ENCODE results near the gene FLT3LG. TPM values are rescaled to one million over a fixed set of nuclear protein-coding genes. Genes with fewer than 3 reads are reported as not detected.
"Not testable (repeated sequence)": the region's sequence is repeated elsewhere in the genome, so short reads cannot be mapped to it uniquely, and the experiment has no call there.

The FLT3LG gene
- total and polyA plus RNA-seq, 2 donors = 3.4 to 18.8 TPM

GRCh38 chr19:49444100-49444700, 29.8 kb upstream of the FLT3LG start:
- DNase-seq (ENCODE audit: extremely low spot score); H3K27ac ChIP-seq (ENCODE audit: low read depth); H3K4me1 ChIP-seq (ENCODE audit: insufficient read depth); H3K4me3 ChIP-seq (ENCODE audit: low read depth, low read length); H3K36me3 ChIP-seq (ENCODE audit: insufficient read depth): not testable (repeated sequence)
- WGBS = 65% methylated on average over 5 of the region's 5 CpGs

DNA sequence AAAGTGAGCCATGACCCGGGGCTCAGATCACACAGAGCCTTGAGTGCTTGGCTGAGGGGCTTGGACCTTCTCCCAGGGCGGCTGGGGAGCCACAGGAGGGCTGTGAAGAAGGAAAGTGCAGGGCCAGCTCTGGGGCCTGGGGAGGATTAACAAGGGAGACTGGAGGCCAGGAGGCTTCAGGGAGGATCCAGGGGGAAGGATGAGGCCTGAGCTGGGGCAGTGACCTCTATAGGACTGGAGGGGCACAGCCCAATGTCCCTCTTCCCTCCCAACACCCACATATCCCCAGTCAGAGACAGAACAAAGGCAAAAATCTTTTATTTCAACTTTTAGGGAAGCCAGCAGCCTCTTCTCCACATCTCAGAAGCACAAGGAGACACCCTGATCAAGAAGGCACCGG, 28.0 kb upstream of the FLT3LG start:
- no peaks in the 10 kb centered on the region for H3K36me3 ChIP-seq (ENCODE audit: insufficient read depth)
- no peaks in the 10 kb centered on the region for H3K4me1 ChIP-seq (ENCODE audit: insufficient read depth)
- DNase-seq (ENCODE audit: extremely low spot score) = no peak
- H3K27ac ChIP-seq (ENCODE audit: low read depth) = no peak overlapping the region
- WGBS = 86% methylated on average over 3 of the region's 3 CpGs
- no peak overlapping the region for H3K4me3 ChIP-seq (ENCODE audit: low read depth, low read length)

DNA sequence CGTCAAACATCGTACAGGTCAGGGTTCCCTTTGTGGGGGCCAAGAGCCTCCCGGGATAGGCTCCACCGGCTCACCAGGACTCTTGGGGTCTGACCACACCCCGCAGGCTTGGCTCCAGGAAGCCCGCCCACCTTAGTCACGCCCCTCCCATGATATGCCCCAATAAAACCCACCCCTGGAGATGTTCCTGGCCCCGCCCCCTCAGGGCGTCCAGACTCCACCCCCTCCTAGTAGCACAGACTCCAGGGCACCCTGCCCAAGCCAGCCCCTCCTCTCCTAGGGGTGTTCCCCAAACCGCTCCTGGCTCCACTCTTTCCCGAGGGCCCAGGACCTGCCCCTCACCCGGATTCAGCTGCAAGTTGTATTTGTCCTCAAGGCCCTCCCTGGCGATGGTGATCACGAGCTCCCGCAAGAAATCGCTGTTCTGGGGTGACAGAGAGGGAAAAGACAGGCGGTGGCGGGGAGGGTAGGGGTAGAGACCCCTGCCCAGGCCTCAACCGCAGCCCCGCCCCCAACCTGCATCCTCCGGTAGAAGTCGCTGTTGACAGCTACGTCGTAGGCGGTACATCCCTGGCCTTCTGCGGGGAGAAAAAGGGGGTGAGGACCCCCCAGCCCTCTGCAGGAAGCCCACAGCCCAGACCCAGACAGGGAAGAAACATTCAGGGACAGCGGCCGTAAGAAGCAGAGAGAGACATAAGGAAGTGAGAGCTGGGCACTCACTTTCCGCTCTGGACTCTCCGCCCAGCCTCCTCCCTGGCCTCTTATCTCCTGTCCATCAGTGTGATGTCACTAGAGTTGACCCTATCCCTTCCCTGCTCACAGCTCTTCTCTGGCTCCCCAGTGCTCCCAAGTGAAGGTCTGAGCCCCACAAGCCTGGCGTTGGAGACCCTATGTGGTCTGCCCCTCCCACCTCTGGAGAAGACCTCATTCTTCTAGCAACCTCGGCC, 26.3 kb upstream of the FLT3LG start:
- Histone ChIP-seq H3K27ac (ENCODE audit: low read depth) (no peak overlapping the region), H3K36me3 (ENCODE audit: insufficient read depth) (no peaks in the 10 kb centered on the region), H3K4me3 (ENCODE audit: low read depth, low read length) (no peak overlapping the region), H3K4me1 (ENCODE audit: insufficient read depth) (no peaks in the 10 kb centered on the region)
- WGBS = 60% methylated on average over 32 of the region's 32 CpGs
- no peak for DNase-seq (ENCODE audit: extremely low spot score)

- DNase-seq (ENCODE audit: extremely low spot score) = no peak
- Histone ChIP-seq H3K4me1 (ENCODE audit: insufficient read depth) (no peaks in the 10 kb centered on the region), H3K27ac (ENCODE audit: low read depth) (no peak overlapping the region), H3K4me3 (ENCODE audit: low read depth, low read length) (no peak overlapping the region), H3K36me3 (ENCODE audit: insufficient read depth) (no peaks in the 10 kb centered on the region)
- 92% methylated on average over 6 of the region's 6 CpGs for WGBS
These were observed 25.6 kb upstream of the FLT3LG start for GRCh38 chr19:49448432-49448786.

DNA sequence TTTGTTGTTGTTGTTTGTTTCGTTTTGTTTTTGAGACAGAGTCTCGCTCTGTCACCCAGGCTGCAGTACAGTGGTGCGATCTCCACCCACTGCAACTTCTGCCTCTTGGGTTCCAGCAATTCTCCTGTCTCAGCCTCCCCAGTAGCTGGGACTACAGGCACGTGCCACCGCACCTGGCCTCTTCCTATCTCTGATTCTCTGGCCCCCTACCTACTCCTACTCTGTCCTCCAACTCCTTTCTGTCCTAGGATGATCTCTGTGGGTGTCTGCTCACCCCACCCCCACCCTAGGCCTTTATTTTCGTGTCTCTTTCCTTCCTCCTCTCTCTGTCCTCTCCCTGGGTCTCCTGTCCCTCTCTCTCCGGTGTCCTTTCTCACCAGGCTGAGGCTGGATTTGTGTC, 23.6 kb upstream of the FLT3LG start:
- no peak overlapping the region for H3K27ac ChIP-seq (ENCODE audit: low read depth)
- WGBS = 89% methylated on average over 7 of the region's 7 CpGs
- H3K36me3 ChIP-seq (ENCODE audit: insufficient read depth) = no peaks in the 10 kb centered on the region
- no peak for DNase-seq (ENCODE audit: extremely low spot score)
- no peak overlapping the region for H3K4me3 ChIP-seq (ENCODE audit: low read depth, low read length)
- no peaks in the 10 kb centered on the region for H3K4me1 ChIP-seq (ENCODE audit: insufficient read depth)

DNA sequence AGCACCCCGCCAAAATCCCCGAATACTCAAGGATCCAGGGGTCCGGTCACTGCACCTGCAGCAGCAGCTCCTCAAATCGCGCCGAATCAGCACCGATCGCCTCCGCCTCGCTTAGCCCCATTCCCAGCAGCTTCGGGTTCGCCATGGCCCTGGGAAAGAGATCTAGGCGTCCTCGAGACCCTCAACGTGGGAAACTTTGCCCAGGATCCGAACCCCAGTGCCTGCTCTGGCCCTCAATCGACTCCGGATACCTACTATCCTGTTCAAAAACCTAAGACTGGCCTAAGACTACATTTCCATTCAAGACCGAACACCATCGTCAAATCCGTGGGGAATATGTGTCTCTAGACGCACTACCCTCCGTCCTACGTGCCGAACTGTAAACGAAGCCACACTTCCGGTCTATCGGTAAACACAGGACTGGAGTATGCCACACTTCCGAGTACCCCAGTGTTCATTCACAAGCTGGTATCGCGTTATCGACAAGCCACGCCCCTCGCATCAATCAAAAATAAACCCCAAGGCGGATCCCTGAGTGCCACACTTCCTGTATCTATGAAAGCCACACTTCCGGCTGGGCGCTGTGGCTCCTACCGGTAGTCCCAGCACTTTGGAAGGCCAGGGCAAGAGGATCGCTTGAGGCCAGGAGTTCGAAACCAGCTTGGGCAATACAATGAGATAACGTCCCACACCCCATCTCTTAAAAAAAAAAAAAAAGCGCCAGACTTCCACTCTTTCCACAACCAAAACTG, 22.4 kb upstream of the FLT3LG start, which contains the start of gene PIH1D1:
Gene PIH1D1 (minus strand): TSS at position 385 of the 752 bp plus-strand sequence. CDS start 240 bp downstream, at position 145.
- peak within 1 kb of the TSS; percentile 75 for H3K4me3 ChIP-seq (ENCODE audit: low read depth, low read length)
- H3K36me3 ChIP-seq (ENCODE audit: insufficient read depth) = no peaks in the 10 kb centered on the region
- H3K4me1 ChIP-seq (ENCODE audit: insufficient read depth) = no peaks in the 10 kb centered on the region
- peak; percentile 98 for DNase-seq (ENCODE audit: extremely low spot score)
- H3K27ac ChIP-seq (ENCODE audit: low read depth) = peak within 1 kb of the TSS; percentile 86
- under 1% methylated on average over 42 of the region's 42 CpGs for WGBS

GRCh38 chr19:49453013-49453756, 20.8 kb upstream of the FLT3LG start, which contains the start of gene ALDH16A1:
ALDH16A1 (plus strand) TSS chr19:49453225; CDS start chr19:49453332, 107 bp downstream.
- under 1% methylated on average over 66 of the region's 66 CpGs for whole genome bisulfite sequencing
- DNase-seq (ENCODE audit: extremely low spot score) = peak; percentile 97
- H3K27ac ChIP-seq (ENCODE audit: low read depth) = peak within 1 kb of the TSS; percentile 86
- H3K4me3 ChIP-seq (ENCODE audit: low read depth, low read length) = peak within 1 kb of the TSS; percentile 48
- H3K4me1 ChIP-seq (ENCODE audit: insufficient read depth) = no peaks in the 10 kb centered on the region
- no peaks in the 10 kb centered on the region for H3K36me3 ChIP-seq (ENCODE audit: insufficient read depth)

- H3K4me1 ChIP-seq (ENCODE audit: insufficient read depth) = no peaks in the 10 kb centered on the region
- H3K4me3 ChIP-seq (ENCODE audit: low read depth, low read length) = peak overlapping the region; percentile 48
- H3K27ac ChIP-seq (ENCODE audit: low read depth) = peak overlapping the region; percentile 86
- 40% methylated on average over 10 of the region's 10 CpGs for WGBS
- H3K36me3 ChIP-seq (ENCODE audit: insufficient read depth) = no peaks in the 10 kb centered on the region
- DNase-seq (ENCODE audit: extremely low spot score) = no peak
These were observed 20.2 kb upstream of the FLT3LG start for GRCh38 chr19:49453757-49454240.

GRCh38 chr19:49455773-49456172, 18.2 kb upstream of the FLT3LG start:
- Histone ChIP-seq H3K4me3 (ENCODE audit: low read depth, low read length) (no peak overlapping the region), H3K27ac (ENCODE audit: low read depth) (no peak overlapping the region), H3K4me1 (ENCODE audit: insufficient read depth) (no peaks in the 10 kb centered on the region), H3K36me3 (ENCODE audit: insufficient read depth) (no peaks in the 10 kb centered on the region)
- WGBS = 57% methylated on average over 5 of the region's 5 CpGs
- no peak for DNase-seq (ENCODE audit: extremely low spot score)

DNA sequence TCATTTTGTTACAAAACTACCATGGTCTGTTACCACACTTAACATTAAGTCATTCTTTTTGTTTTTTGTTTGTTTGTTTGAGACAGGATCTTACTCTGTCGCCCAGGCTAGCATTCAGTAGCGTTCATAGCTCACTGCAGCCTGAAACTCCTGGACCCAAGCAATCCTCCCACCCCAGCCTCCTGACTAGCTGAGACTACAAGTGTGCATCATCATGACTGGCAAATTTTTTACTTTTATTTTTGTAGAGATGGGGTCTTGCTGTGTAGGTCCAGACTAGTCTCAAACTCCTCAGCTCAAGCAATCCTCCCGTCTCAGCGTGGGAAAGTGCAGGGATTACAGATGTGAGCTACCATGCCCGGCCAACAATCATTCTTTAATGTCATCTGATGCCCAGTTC, 17.7 kb upstream of the FLT3LG start:
- H3K36me3 ChIP-seq (ENCODE audit: insufficient read depth) = no peaks in the 10 kb centered on the region
- 60% methylated on average over 5 of the region's 5 CpGs for WGBS
- H3K4me3 ChIP-seq (ENCODE audit: low read depth, low read length) = no peak overlapping the region
- peak overlapping the region; percentile 54 for H3K27ac ChIP-seq (ENCODE audit: low read depth)
- DNase-seq (ENCODE audit: extremely low spot score) = no peak
- H3K4me1 ChIP-seq (ENCODE audit: insufficient read depth) = no peaks in the 10 kb centered on the region

DNA sequence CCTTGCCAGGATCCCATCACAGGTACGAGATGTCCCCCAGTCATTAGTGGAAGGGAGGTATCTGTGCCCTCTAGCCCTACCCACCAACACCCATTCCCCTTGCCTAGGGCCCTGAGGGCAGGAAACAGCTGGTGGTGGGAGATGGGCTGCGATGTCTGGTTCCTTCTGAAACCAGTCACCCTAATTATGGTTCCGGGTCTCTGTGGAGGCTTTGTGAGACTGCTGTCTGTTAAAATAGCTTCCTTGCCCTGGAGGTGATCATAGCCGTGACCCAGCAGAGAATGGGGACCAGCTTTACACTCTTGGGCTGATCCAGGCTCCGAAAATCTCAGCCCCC, 15.5 kb upstream of the FLT3LG start:
- H3K27ac ChIP-seq (ENCODE audit: low read depth) = no peak overlapping the region
- H3K4me1 ChIP-seq (ENCODE audit: insufficient read depth) = no peaks in the 10 kb centered on the region
- no peaks in the 10 kb centered on the region for H3K36me3 ChIP-seq (ENCODE audit: insufficient read depth)
- H3K4me3 ChIP-seq (ENCODE audit: low read depth, low read length) = no peak overlapping the region
- no peak for DNase-seq (ENCODE audit: extremely low spot score)
- 89% methylated on average over 5 of the region's 5 CpGs for WGBS

GRCh38 chr19:49459388-49459787, 14.6 kb upstream of the FLT3LG start:
- Histone ChIP-seq H3K4me3 (ENCODE audit: low read depth, low read length) (no peak overlapping the region), H3K27ac (ENCODE audit: low read depth) (no peak overlapping the region), H3K4me1 (ENCODE audit: insufficient read depth) (no peaks in the 10 kb centered on the region), H3K36me3 (ENCODE audit: insufficient read depth) (no peaks in the 10 kb centered on the region)
- DNase-seq (ENCODE audit: extremely low spot score) = no peak
- WGBS = 95% methylated on average over 12 of the region's 12 CpGs

- 0% methylated on average over 1 of the region's 1 CpG for WGBS
- DNase-seq (ENCODE audit: extremely low spot score); H3K36me3 ChIP-seq (ENCODE audit: insufficient read depth); H3K27ac ChIP-seq (ENCODE audit: low read depth); H3K4me3 ChIP-seq (ENCODE audit: low read depth, low read length); H3K4me1 ChIP-seq (ENCODE audit: insufficient read depth): not testable (repeated sequence)
These were observed 12.9 kb upstream of the FLT3LG start for GRCh38 chr19:49461130-49461529.

Measured in urinary bladder (tissue), 4 donors.